HepG2 (cell line): ENCODE results near the gene P2RX7. TPM values are rescaled to one million over a fixed set of nuclear protein-coding genes. Genes with fewer than 3 reads are reported as not detected.

Experiments
- CCAR2 ChIP-seq: fragments of 200-400 bp; formaldehyde crosslinking; optimal IDR thresholded peaks from 2 replicates; pipeline ENCODE3; 2018; ENCODE audit warnings: low read depth, mild to moderate bottlenecking, low read length, moderate library complexity
- CREB1 ChIP-seq, 2 experiments: fragments of 450-650 bp in 1 of 2; IDR thresholded peaks; 2 replicates each; pipeline ENCODE4 v1.6.1; 2016 to 2017; ENCODE audit warnings: control low read depth in 1 of 2, mild to moderate bottlenecking in 1 of 2, missing compliant biosample characterization in 1 of 2, missing genetic modification characterization in 1 of 2
- HOXD1 ChIP-seq: sonication (generic); formaldehyde crosslinking; IDR thresholded peaks from 2 replicates; pipeline ENCODE4 v1.5.0; 2020; ENCODE audit warnings: missing genetic modification reagents
- KMT2B ChIP-seq: IDR thresholded peaks from 2 replicates; pipeline ENCODE4 v1.6.1; 2016; ENCODE audit warnings: missing genetic modification reagents, missing compliant biosample characterization
- NR2C2 ChIP-seq: sonication (generic); formaldehyde crosslinking; IDR thresholded peaks from 2 replicates; pipeline ENCODE4 v1.4.0; 2020; ENCODE audit warnings: missing genetic modification reagents, mild to moderate bottlenecking, moderate library complexity, borderline replicate concordance
- PTBP1 ChIP-seq: fragments of 200-400 bp; formaldehyde crosslinking; IDR thresholded peaks from 2 replicates; pipeline ENCODE4 v1.6.1; 2018; ENCODE audit warnings: low read length, low read depth; ENCODE audit not compliant: poor library complexity, severe bottlenecking
- STAT5B ChIP-seq: sonication (generic); formaldehyde crosslinking; IDR thresholded peaks from 2 replicates; pipeline ENCODE4 v1.4.0; 2020; ENCODE audit warnings: missing genetic modification reagents
- ZNF556 ChIP-seq: sonication (generic); formaldehyde crosslinking; IDR thresholded peaks from 2 replicates; pipeline ENCODE4 v1.4.0; 2020; ENCODE audit warnings: mild to moderate bottlenecking, missing genetic modification reagents, borderline replicate concordance
- ZNF691 ChIP-seq: sonication (generic); formaldehyde crosslinking; IDR thresholded peaks from 2 replicates; pipeline ENCODE4 v1.4.0; 2020; ENCODE audit warnings: missing genetic modification reagents, low read depth, mild to moderate bottlenecking, borderline replicate concordance
- ZNF7 ChIP-seq: IDR thresholded peaks from 2 replicates; pipeline ENCODE4 v1.6.1; 2016; ENCODE audit warnings: missing biosample characterization, missing genetic modification reagents
- ZNF761 ChIP-seq: sonication (generic); formaldehyde crosslinking; conservative IDR thresholded peaks from 2 replicates; pipeline ENCODE4 v1.4.0; 2020; ENCODE audit warnings: mild to moderate bottlenecking, missing genetic modification reagents
- ZSCAN22 ChIP-seq: sonication (generic); formaldehyde crosslinking; IDR thresholded peaks from 2 replicates; pipeline ENCODE4 v1.4.0; 2020; ENCODE audit warnings: mild to moderate bottlenecking, missing genetic modification reagents
- polyA plus RNA-seq, 8 experiments: library from polyadenylated mRNA; depleted of rRNA in 3 of 8; stranded (reverse) in 7 of 8; unstranded in 1 of 8; fragments of >200 nt; fragmentation: Illumina TruSeq in 4 of 8; extraction: Trizol in 4 of 8; gene quantifications; 2 replicates each; pipeline versions ENCODE4 v1.2.1 to v1.2.3, GENCODE V29; 2011 to 2016; ENCODE audit warnings: low read depth in 4 of 8, missing spikeins in 1 of 8, mixed read lengths in 1 of 8; ENCODE audit not compliant: insufficient read depth in 1 of 8
- total RNA-seq, 5 experiments: library from RNA; depleted of rRNA; stranded (reverse); fragments of >200 nt; fragmentation: Illumina TruSeq; extraction: Trizol; gene quantifications; 2 replicates each; pipeline ENCODE4 v1.2.3, GENCODE V29; 2016; ENCODE audit warnings: low read depth in 1 of 5
- TF ChIP-seq, protein P1 (sequence below): sonication (generic); formaldehyde crosslinking; IDR thresholded peaks from 2 replicates; pipeline ENCODE4 v1.5.1; 2020; ENCODE audit warnings: mild to moderate bottlenecking, missing genetic modification reagents, moderate library complexity
- TF ChIP-seq, protein P2 (sequence below): sonication (generic); formaldehyde crosslinking; conservative IDR thresholded peaks from 2 replicates; pipeline ENCODE4 v1.4.0; 2020; ENCODE audit warnings: mild to moderate bottlenecking, missing genetic modification reagents, moderate library complexity
- TF ChIP-seq, protein P3 (sequence below): sonication (generic); formaldehyde crosslinking; IDR thresholded peaks from 2 replicates; pipeline ENCODE4 v1.4.0; 2020; ENCODE audit warnings: missing genetic modification reagents

The P2RX7 gene
- total and polyA plus RNA-seq, 2 of the 13 experiments (the other 11 are each of a cell fraction or from before 2014, with no cell fraction given) = 0.13 to 0.73 TPM

- TF ChIP-seq PTBP1 = no peak
- TF ChIP-seq ZNF7 (CRISPR knock-in tag) = no peak
- no peak for TF ChIP-seq ZNF691 (CRISPR knock-in tag)
- TF ChIP-seq ZNF761 (CRISPR knock-in tag) = no peak
- no peak for TF ChIP-seq ZNF556
- TF ChIP-seq CCAR2 = no peak
- no peak for TF ChIP-seq STAT5B (CRISPR knock-in tag)
- TF ChIP-seq, protein P1, sequence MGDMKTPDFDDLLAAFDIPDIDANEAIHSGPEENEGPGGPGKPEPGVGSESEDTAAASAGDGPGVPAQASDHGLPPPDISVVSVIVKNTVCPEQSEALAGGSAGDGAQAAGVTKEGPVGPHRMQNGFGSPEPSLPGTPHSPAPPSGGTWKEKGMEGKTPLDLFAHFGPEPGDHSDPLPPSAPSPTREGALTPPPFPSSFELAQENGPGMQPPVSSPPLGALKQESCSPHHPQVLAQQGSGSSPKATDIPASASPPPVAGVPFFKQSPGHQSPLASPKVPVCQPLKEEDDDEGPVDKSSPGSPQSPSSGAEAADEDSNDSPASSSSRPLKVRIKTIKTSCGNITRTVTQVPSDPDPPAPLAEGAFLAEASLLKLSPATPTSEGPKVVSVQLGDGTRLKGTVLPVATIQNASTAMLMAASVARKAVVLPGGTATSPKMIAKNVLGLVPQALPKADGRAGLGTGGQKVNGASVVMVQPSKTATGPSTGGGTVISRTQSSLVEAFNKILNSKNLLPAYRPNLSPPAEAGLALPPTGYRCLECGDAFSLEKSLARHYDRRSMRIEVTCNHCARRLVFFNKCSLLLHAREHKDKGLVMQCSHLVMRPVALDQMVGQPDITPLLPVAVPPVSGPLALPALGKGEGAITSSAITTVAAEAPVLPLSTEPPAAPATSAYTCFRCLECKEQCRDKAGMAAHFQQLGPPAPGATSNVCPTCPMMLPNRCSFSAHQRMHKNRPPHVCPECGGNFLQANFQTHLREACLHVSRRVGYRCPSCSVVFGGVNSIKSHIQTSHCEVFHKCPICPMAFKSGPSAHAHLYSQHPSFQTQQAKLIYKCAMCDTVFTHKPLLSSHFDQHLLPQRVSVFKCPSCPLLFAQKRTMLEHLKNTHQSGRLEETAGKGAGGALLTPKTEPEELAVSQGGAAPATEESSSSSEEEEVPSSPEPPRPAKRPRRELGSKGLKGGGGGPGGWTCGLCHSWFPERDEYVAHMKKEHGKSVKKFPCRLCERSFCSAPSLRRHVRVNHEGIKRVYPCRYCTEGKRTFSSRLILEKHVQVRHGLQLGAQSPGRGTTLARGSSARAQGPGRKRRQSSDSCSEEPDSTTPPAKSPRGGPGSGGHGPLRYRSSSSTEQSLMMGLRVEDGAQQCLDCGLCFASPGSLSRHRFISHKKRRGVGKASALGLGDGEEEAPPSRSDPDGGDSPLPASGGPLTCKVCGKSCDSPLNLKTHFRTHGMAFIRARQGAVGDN = peak; percentile 35; the same call in 1 of the 2 replicates
- no peak for TF ChIP-seq KMT2B
- no peak for TF ChIP-seq ZSCAN22 (CRISPR knock-in tag)
- TF ChIP-seq, protein P2, sequence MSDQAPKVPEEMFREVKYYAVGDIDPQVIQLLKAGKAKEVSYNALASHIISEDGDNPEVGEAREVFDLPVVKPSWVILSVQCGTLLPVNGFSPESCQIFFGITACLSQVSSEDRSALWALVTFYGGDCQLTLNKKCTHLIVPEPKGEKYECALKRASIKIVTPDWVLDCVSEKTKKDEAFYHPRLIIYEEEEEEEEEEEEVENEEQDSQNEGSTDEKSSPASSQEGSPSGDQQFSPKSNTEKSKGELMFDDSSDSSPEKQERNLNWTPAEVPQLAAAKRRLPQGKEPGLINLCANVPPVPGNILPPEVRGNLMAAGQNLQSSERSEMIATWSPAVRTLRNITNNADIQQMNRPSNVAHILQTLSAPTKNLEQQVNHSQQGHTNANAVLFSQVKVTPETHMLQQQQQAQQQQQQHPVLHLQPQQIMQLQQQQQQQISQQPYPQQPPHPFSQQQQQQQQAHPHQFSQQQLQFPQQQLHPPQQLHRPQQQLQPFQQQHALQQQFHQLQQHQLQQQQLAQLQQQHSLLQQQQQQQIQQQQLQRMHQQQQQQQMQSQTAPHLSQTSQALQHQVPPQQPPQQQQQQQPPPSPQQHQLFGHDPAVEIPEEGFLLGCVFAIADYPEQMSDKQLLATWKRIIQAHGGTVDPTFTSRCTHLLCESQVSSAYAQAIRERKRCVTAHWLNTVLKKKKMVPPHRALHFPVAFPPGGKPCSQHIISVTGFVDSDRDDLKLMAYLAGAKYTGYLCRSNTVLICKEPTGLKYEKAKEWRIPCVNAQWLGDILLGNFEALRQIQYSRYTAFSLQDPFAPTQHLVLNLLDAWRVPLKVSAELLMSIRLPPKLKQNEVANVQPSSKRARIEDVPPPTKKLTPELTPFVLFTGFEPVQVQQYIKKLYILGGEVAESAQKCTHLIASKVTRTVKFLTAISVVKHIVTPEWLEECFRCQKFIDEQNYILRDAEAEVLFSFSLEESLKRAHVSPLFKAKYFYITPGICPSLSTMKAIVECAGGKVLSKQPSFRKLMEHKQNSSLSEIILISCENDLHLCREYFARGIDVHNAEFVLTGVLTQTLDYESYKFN (CRISPR knock-in tag) = peak; percentile 35; the same call in 1 of the 2 replicates
- TF ChIP-seq NR2C2 = peak; percentile 32; the same call in 1 of the 2 replicates
- TF ChIP-seq CREB1 (IDR thresholded peaks at IDR 0.05) = no peak
- no peak for TF ChIP-seq CREB1 (CRISPR knock-in tag; IDR thresholded peaks at IDR 0.05)
- TF ChIP-seq HOXD1 (CRISPR knock-in tag) = no peak
- TF ChIP-seq, protein P3, sequence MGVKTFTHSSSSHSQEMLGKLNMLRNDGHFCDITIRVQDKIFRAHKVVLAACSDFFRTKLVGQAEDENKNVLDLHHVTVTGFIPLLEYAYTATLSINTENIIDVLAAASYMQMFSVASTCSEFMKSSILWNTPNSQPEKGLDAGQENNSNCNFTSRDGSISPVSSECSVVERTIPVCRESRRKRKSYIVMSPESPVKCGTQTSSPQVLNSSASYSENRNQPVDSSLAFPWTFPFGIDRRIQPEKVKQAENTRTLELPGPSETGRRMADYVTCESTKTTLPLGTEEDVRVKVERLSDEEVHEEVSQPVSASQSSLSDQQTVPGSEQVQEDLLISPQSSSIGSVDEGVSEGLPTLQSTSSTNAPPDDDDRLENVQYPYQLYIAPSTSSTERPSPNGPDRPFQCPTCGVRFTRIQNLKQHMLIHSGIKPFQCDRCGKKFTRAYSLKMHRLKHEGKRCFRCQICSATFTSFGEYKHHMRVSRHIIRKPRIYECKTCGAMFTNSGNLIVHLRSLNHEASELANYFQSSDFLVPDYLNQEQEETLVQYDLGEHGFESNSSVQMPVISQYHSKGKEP (CRISPR knock-in tag) = no peak
Measured at GRCh38 chr12:121085506-121086353, 46.9 kb upstream of the P2RX7 start (continued).
